Hindlimb muscle (tissue), 1 donor: ENCODE results near the gene APP. TPM values are rescaled to one million over a fixed set of nuclear protein-coding genes. Genes with fewer than 3 reads are reported as not detected.

Source experiments
- DNase-seq: peaks from one replicate; pipeline ENCODE4 v3.0.0-alpha.2; 2013
- polyA plus RNA-seq: library from polyadenylated mRNA; unstranded; fragments of 120-200 nt; gene quantifications from one replicate; pipeline ENCODE4 v1.2.1, GENCODE V29; 2013; ENCODE audit not compliant: insufficient read length

The APP gene
- polyA plus RNA-seq, 1 donor: 242 TPM

- no peak for DNase-seq
These were observed 200.2 kb downstream of the APP start for GRCh38 chr21:25970254-25970930.

GRCh38 chr21:25967901-25968438 lies 202.6 kb downstream of the APP start:
- DNase-seq: no peak

GRCh38 chr21:25967181-25967900 lies 203.2 kb downstream of the APP start:
- DNase-seq: no peak

- no peak for DNase-seq
These were observed 204.4 kb downstream of the APP start for GRCh38 chr21:25965951-25966707.

- no peak for DNase-seq
These were observed 205.6 kb downstream of the APP start for GRCh38 chr21:25964926-25965325.

- DNase-seq: no peak
These were observed 206.6 kb downstream of the APP start for GRCh38 chr21:25964015-25964414.

GRCh38 chr21:25963181-25963580 lies 207.4 kb downstream of the APP start:
- no peak for DNase-seq

GRCh38 chr21:25961042-25961441 lies 209.5 kb downstream of the APP start:
- no peak for DNase-seq

- no peak for DNase-seq
These were observed 210.2 kb downstream of the APP start for GRCh38 chr21:25960402-25960801.

GRCh38 chr21:25959799-25960198 lies 210.8 kb downstream of the APP start:
- no peak for DNase-seq

- DNase-seq: no peak
These were observed 213.4 kb downstream of the APP start for GRCh38 chr21:25956993-25957714.

GRCh38 chr21:25955646-25956045 lies 214.9 kb downstream of the APP start:
- no peak for DNase-seq

- DNase-seq: no peak
These were observed 216.9 kb downstream of the APP start for GRCh38 chr21:25953659-25954058.

- no peak for DNase-seq
These were observed 217.4 kb downstream of the APP start for GRCh38 chr21:25953196-25953595.

- DNase-seq: no peak
These were observed 218.3 kb downstream of the APP start for GRCh38 chr21:25952306-25952705.

- DNase-seq: no peak
These were observed 220.9 kb downstream of the APP start for GRCh38 chr21:25949701-25950100.

- no peak for DNase-seq
These were observed 225.8 kb downstream of the APP start for GRCh38 chr21:25944672-25945213.

GRCh38 chr21:25944082-25944481 lies 226.5 kb downstream of the APP start:
- DNase-seq: no peak

- DNase-seq: no peak
These were observed 228.4 kb downstream of the APP start for GRCh38 chr21:25942135-25942534.

- DNase-seq: no peak
These were observed 231.2 kb downstream of the APP start for GRCh38 chr21:25939396-25939761.

GRCh38 chr21:25938658-25939395 lies 231.7 kb downstream of the APP start:
- no peak for DNase-seq

GRCh38 chr21:25936776-25937175 lies 233.8 kb downstream of the APP start:
- DNase-seq: no peak
